ENCODE measurements around the gene AMH.

GRCh38 chr19:2214251-2214650, 34.9 kb upstream of the AMH start:
- TF ChIP-seq CTCF (IDR thresholded peaks at IDR 0.05) (no peak), POLR2A (IDR thresholded peaks at IDR 0.05) (no peak)
